HepG2 (cell line): ENCODE results near the gene C16orf54. TPM values are rescaled to one million over a fixed set of nuclear protein-coding genes. Genes with fewer than 3 reads are reported as not detected.

Experiments
- ATAC-seq: fragments of 200-7000 bp; cut with Tn5 transposase; 3 replicates; pipeline ENCODE4 v1.9.1; 2020; ENCODE audit warnings: mild to moderate bottlenecking, moderate library complexity
- BruUV-seq: library from RNA; stranded (reverse); fragments of 400-500 nt; replicated peaks from 2 replicates; lab custom pipeline; 2021; lab: Mats Ljungman, UMichigan
- CTCF ChIA-PET: fragments of 300-600 bp; formaldehyde crosslinking; extraction: SDS; loops from one replicate; lab custom pipeline; 2021; ENCODE audit warnings: low total read pairs, inconsistent platforms, low intra/inter-chr PET ratio; lab: Yijun Ruan, JAX
- POLR2A ChIA-PET: fragments of 350-600 bp; sonication (Branson Sonifier 250); formaldehyde crosslinking; loops from one replicate; lab custom pipeline; 2020; ENCODE audit warnings: antibody characterized with exemption, inconsistent platforms; lab: Yijun Ruan, JAX
- DNase-seq: peaks from one replicate; pipeline ENCODE4 v3.0.0-alpha.2; 2015; ENCODE audit warnings: low spot score
- FAIRE-seq: peaks from 3 replicates; lab custom pipeline; 2011; peaks lifted over from hg19 to GRCh38; lab: Jason Lieb, UNC
- H2AFZ ChIP-seq: one replicate; pipeline ENCODE4 v1.6.1; 2011; ENCODE audit warnings: low read length, inconsistent platforms
- H3K27ac ChIP-seq: fragments of 300-600 bp; 3 replicates; pipeline ENCODE4 v1.8.0; 2011; ENCODE audit warnings: mixed run types, mild to moderate bottlenecking, mixed read lengths, low read length, inconsistent platforms; ENCODE audit not compliant: insufficient read depth; ENCODE audit errors: extremely low read length
- H3K27me3 ChIP-seq, 2 experiments: fragments of 200-600 bp in 1 of 2; 2 replicates in 1 of 2; 3 replicates in 1 of 2; pipeline versions ENCODE4 v1.6.0 to v1.8.0; 2011; ENCODE audit warnings: low read length in 2 of 2, mild to moderate bottlenecking in 2 of 2, moderate library complexity in 2 of 2, inconsistent platforms in 1 of 2; ENCODE audit not compliant: insufficient read depth in 2 of 2, control insufficient read depth in 1 of 2
- H3K36me3 ChIP-seq, 2 experiments: fragments of 200-600 bp in 1 of 2; replicated peaks in 1 of 2; 2 replicates in 1 of 2; 3 replicates in 1 of 2; pipeline versions ENCODE4 v1.5.1 to v1.8.0; 2011; ENCODE audit warnings: low read length in 2 of 2, inconsistent platforms in 1 of 2; ENCODE audit not compliant: insufficient read depth in 2 of 2, control insufficient read depth in 1 of 2
- H3K4me1 ChIP-seq: 2 replicates; pipeline ENCODE4 v1.5.1; 2012; ENCODE audit warnings: low read length, inconsistent platforms; ENCODE audit not compliant: insufficient read depth
- H3K4me2 ChIP-seq: 2 replicates; pipeline ENCODE4 v1.6.0; 2011; ENCODE audit warnings: low read depth, low read length, inconsistent platforms
- H3K4me3 ChIP-seq, 3 experiments: fragments of 200-600 bp in 1 of 3; sonication (generic), shearing (Covaris generic) in 1 of 3; replicated peaks in 1 of 3; 2 replicates each; pipeline ENCODE4 v1.5.1; 2011 to 2016; ENCODE audit warnings: low read length in 3 of 3, inconsistent platforms in 2 of 3, low read depth in 2 of 3, mild to moderate bottlenecking in 2 of 3, control low read depth in 1 of 3, mixed read lengths in 1 of 3; ENCODE audit not compliant: insufficient read depth in 1 of 3
- H3K79me2 ChIP-seq: one replicate; pipeline ENCODE4 v1.6.1; 2011; ENCODE audit warnings: low read length, inconsistent platforms; ENCODE audit not compliant: insufficient read depth
- H3K9ac ChIP-seq: 2 replicates; pipeline ENCODE4 v1.6.0; 2011; ENCODE audit warnings: mild to moderate bottlenecking, low read depth, low read length, inconsistent platforms; ENCODE audit not compliant: insufficient read depth
- H3K9me3 ChIP-seq: 2 replicates; pipeline ENCODE4 v1.5.1; 2012; ENCODE audit warnings: mild to moderate bottlenecking, low read length
- H4K20me1 ChIP-seq: 2 replicates; pipeline ENCODE4 v1.6.0; 2011; ENCODE audit warnings: inconsistent platforms, mild to moderate bottlenecking, low read length, moderate library complexity; ENCODE audit not compliant: insufficient read depth
- BRD4 ChIP-seq: sonication (generic); formaldehyde crosslinking; IDR thresholded peaks from 2 replicates; pipeline ENCODE4 v1.4.0; 2020; ENCODE audit warnings: missing genetic modification reagents
- ZNF749 ChIP-seq: sonication (generic); formaldehyde crosslinking; IDR thresholded peaks from 2 replicates; pipeline ENCODE4 v1.8.0; 2022; ENCODE audit warnings: mild to moderate bottlenecking, missing genetic modification reagents, moderate library complexity, borderline replicate concordance
- WGBS: methylation state at CpG from one replicate; pipeline ENCODE4 v1.1.6; 2017; ENCODE audit warnings: low lambda C conversion rate; 5-methylcytosine and 5-hydroxymethylcytosine counted together
- in situ Hi-C: cut with HindIII; loops from 2 replicates; pipeline ENCODE4 v1.10.0; 2017; ENCODE audit warnings: low pct_unique_long_range_greater_than_20kb; ENCODE audit not compliant: extremely low pct_ligation_motif_present
- intact Hi-C: fragments of 100-400 bp; cut with micrococcal nuclease; formaldehyde crosslinking; loops from one replicate; pipeline ENCODE4 v1.10.0; 2022; ENCODE audit not compliant: unreplicated experiment
- polyA plus RNA-seq, 8 experiments: library from polyadenylated mRNA; depleted of rRNA in 3 of 8; stranded (reverse) in 7 of 8; unstranded in 1 of 8; fragments of >200 nt; fragmentation: Illumina TruSeq in 4 of 8; extraction: Trizol in 4 of 8; gene quantifications; 2 replicates each; pipeline versions ENCODE4 v1.2.1 to v1.2.3, GENCODE V29; 2011 to 2016; ENCODE audit warnings: low read depth in 4 of 8, missing spikeins in 1 of 8, mixed read lengths in 1 of 8; ENCODE audit not compliant: insufficient read depth in 1 of 8
- total RNA-seq, 5 experiments: library from RNA; depleted of rRNA; stranded (reverse); fragments of >200 nt; fragmentation: Illumina TruSeq; extraction: Trizol; gene quantifications; 2 replicates each; pipeline ENCODE4 v1.2.3, GENCODE V29; 2016; ENCODE audit warnings: low read depth in 1 of 5
- TF ChIP-seq, protein P1 (sequence below): sonication (generic); formaldehyde crosslinking; IDR thresholded peaks from 2 replicates; pipeline ENCODE4 v1.4.0; 2020; ENCODE audit warnings: missing genetic modification reagents
- TF ChIP-seq, protein P2 (sequence below): sonication (generic); formaldehyde crosslinking; conservative IDR thresholded peaks from 2 replicates; pipeline ENCODE4 v1.8.0; 2022; ENCODE audit warnings: mild to moderate bottlenecking, moderate library complexity, missing genetic modification reagents

Gene C16orf54
- total and polyA plus RNA-seq, 2 of the 13 experiments (the other 11 are each of a cell fraction or from before 2014, with no cell fraction given): not detected

DNA sequence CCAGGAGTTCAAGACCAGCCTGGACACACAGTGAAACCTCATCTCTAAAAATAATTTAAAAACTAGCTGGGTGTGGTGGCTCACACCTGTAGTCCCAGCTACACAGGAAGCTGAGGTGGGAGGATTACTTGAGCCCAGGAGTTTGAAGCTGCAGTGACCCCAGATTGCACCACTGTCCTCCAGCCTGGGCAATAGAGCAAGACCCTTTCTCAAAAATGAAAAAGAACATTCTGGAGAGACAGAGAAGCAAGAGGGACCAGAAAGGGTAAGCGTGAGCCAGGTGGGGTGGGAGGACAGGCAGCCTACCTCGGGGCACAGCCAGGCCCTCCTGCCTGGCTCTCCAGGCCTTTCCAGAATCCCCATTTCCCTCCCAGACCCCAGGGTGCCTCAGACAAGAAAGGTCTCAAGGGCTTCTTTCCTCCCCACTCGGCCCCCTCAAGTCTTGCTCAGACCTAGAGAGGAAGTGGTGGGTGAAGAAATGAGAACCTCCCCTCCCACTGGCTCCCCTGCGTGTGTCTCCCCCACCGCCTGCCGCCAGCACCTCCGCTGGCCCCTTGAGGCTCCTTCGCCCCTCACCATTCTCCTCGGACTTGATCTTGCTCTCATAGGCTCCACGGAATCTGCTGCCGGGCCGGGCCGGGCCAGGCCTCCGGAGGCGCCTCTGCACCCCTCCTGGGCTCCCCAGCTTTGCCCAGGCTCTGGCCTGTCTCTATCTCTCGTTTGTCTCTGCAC lies 503 bp downstream of the C16orf54 start (continued):
- TF ChIP-seq, protein P1, sequence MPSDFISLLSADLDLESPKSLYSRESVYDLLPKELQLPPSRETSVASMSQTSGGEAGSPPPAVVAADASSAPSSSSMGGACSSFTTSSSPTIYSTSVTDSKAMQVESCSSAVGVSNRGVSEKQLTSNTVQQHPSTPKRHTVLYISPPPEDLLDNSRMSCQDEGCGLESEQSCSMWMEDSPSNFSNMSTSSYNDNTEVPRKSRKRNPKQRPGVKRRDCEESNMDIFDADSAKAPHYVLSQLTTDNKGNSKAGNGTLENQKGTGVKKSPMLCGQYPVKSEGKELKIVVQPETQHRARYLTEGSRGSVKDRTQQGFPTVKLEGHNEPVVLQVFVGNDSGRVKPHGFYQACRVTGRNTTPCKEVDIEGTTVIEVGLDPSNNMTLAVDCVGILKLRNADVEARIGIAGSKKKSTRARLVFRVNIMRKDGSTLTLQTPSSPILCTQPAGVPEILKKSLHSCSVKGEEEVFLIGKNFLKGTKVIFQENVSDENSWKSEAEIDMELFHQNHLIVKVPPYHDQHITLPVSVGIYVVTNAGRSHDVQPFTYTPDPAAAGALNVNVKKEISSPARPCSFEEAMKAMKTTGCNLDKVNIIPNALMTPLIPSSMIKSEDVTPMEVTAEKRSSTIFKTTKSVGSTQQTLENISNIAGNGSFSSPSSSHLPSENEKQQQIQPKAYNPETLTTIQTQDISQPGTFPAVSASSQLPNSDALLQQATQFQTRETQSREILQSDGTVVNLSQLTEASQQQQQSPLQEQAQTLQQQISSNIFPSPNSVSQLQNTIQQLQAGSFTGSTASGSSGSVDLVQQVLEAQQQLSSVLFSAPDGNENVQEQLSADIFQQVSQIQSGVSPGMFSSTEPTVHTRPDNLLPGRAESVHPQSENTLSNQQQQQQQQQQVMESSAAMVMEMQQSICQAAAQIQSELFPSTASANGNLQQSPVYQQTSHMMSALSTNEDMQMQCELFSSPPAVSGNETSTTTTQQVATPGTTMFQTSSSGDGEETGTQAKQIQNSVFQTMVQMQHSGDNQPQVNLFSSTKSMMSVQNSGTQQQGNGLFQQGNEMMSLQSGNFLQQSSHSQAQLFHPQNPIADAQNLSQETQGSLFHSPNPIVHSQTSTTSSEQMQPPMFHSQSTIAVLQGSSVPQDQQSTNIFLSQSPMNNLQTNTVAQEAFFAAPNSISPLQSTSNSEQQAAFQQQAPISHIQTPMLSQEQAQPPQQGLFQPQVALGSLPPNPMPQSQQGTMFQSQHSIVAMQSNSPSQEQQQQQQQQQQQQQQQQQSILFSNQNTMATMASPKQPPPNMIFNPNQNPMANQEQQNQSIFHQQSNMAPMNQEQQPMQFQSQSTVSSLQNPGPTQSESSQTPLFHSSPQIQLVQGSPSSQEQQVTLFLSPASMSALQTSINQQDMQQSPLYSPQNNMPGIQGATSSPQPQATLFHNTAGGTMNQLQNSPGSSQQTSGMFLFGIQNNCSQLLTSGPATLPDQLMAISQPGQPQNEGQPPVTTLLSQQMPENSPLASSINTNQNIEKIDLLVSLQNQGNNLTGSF: no peak
- no peak for TF ChIP-seq BRD4 (CRISPR knock-in tag)
- TF ChIP-seq ZNF749 (CRISPR knock-in tag): no peak

DNA sequence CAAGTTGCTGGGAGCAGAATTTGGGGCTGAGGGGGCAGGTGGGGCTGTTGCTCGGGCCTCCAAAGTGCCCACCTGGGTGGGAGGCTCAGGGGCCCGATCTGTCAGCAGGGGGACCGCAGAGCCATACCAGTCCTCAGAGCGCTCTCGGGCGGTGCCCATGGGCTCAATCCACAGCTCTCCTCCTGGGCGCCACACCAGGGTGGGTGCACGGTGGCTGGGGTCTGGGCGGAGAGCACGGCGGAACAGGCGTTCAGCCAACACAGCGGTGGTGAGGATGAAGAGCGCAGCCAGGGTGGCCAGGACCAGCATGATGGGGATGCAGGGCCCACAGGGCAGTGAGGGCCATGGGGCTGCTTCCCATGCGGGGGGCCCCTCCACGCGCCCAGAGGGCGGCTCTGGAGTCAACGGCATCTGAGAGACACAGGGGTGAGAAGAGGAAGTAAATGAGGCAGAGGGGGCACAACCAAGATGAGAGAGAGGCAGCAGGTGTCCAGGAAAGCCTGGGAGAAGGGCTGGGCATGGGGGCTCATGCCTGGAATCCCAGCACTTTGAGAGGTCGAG lies 1.2 kb downstream of the C16orf54 start:
- H3K4me2 ChIP-seq: no peak overlapping the region
- DNase-seq (no peak), ATAC-seq (no peak; the same call in 2 of the 3 replicates), FAIRE-seq (no peak)
- CTCF ChIA-PET: no interaction called here
- POLR2A ChIA-PET: no interaction called here
- no peak overlapping the region for H2AFZ ChIP-seq
- TF ChIP-seq, protein P2, sequence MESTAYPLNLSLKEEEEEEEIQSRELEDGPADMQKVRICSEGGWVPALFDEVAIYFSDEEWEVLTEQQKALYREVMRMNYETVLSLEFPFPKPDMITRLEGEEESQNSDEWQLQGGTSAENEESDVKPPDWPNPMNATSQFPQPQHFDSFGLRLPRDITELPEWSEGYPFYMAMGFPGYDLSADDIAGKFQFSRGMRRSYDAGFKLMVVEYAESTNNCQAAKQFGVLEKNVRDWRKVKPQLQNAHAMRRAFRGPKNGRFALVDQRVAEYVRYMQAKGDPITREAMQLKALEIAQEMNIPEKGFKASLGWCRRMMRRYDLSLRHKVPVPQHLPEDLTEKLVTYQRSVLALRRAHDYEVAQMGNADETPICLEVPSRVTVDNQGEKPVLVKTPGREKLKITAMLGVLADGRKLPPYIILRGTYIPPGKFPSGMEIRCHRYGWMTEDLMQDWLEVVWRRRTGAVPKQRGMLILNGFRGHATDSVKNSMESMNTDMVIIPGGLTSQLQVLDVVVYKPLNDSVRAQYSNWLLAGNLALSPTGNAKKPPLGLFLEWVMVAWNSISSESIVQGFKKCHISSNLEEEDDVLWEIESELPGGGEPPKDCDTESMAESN (CRISPR knock-in tag): no peak
- H3K4me3 ChIP-seq: no peak overlapping the region
- no peaks in the 10 kb centered on the region for H3K79me2 ChIP-seq
- no peak overlapping the region for H3K9ac ChIP-seq
- intact Hi-C loops (no loop called here), in situ Hi-C loops (no loop called here)
- H3K27me3 ChIP-seq: peaks cover 0 to 11% of the 10 kb centered on the region in 2 experiments; a peak in 3 of 5 replicates
- H3K27ac ChIP-seq: no peak overlapping the region
- no peaks in the 10 kb centered on the region for H3K9me3 ChIP-seq
- no TSS peak for BruUV-seq
- H3K36me3 ChIP-seq: no peaks in the 10 kb centered on the region
- 73% methylated on average over 19 of the region's 20 CpGs for WGBS
- peaks cover 42% of the 10 kb centered on the region for H3K4me1 ChIP-seq
- no peaks in the 10 kb centered on the region for H4K20me1 ChIP-seq
